HG03139 (cell line): ENCODE results near the gene ZNF717.
"Not testable (repeated sequence)": the region's sequence is repeated elsewhere in the genome, so short reads cannot be mapped to it uniquely, and the experiment has no call there.

Experiments used
- ATAC-seq: cut with Tn5 transposase; IDR thresholded peaks from one replicate; pipeline ENCODE4 v1.9.1; 2021; ENCODE audit not compliant: unreplicated experiment

ZNF717 gene

GRCh38 chr3:75785081-75785755 lies at the start of gene ZNF717:
Gene ZNF717 (minus strand): TSS chr3:75785549. CDS start chr3:75783362, 2,187 bp downstream.
- ATAC-seq, result not testable (repeated sequence)

GRCh38 chr3:75831076-75831475 lies 45.7 kb upstream of the ZNF717 start:
- ATAC-seq, result not testable (repeated sequence)

GRCh38 chr3:75818019-75818418 lies 32.7 kb upstream of the ZNF717 start:
- not testable (repeated sequence) for ATAC-seq

GRCh38 chr3:75816287-75817180 lies 31.2 kb upstream of the ZNF717 start:
- not testable (repeated sequence) for ATAC-seq

GRCh38 chr3:75814797-75815196 lies 29.4 kb upstream of the ZNF717 start:
- no peak for ATAC-seq

GRCh38 chr3:75782506-75782905 lies 2.8 kb downstream of the ZNF717 start:
- ATAC-seq, result no peak

- ATAC-seq, result no peak
Observed at GRCh38 chr3:75781079-75781745, 4.1 kb downstream of the ZNF717 start.

- not testable (repeated sequence) for ATAC-seq
Observed at GRCh38 chr3:75777742-75778141, 7.6 kb downstream of the ZNF717 start.

- not testable (repeated sequence) for ATAC-seq
Observed at GRCh38 chr3:75771631-75772030, 13.7 kb downstream of the ZNF717 start.

GRCh38 chr3:75768303-75769017 lies 16.9 kb downstream of the ZNF717 start:
- ATAC-seq, result no peak

- no peak for ATAC-seq
Observed at GRCh38 chr3:75737831-75738493, 47.4 kb downstream of the ZNF717 start.

GRCh38 chr3:75727985-75728384 lies 57.4 kb downstream of the ZNF717 start:
- ATAC-seq, result no peak

- ATAC-seq, result no peak
Observed at GRCh38 chr3:75692061-75692460, 93.3 kb downstream of the ZNF717 start.

GRCh38 chr3:75687323-75687722 lies 98.0 kb downstream of the ZNF717 start:
- no peak for ATAC-seq
